GM12865 (cell line): ENCODE measurements around the gene ELF5.

Source experiments
- DNase-seq: peaks from one replicate; pipeline ENCODE4 v3.0.0; 2010; ENCODE audit warnings: low read depth
- H3K4me3 ChIP-seq: 2 replicates; pipeline ENCODE4 v1.5.1; 2011; ENCODE audit warnings: mild to moderate bottlenecking, low read depth, low read length, control low read depth
- TF ChIP-seq, protein P1 (sequence below): IDR thresholded peaks from 2 replicates; pipeline ENCODE4 v1.5.1; 2011; ENCODE audit warnings: low read length, control low read depth, low read depth, inconsistent platforms; ENCODE audit not compliant: insufficient read depth; ENCODE audit errors: missing control alignments

ELF5 gene

DNA sequence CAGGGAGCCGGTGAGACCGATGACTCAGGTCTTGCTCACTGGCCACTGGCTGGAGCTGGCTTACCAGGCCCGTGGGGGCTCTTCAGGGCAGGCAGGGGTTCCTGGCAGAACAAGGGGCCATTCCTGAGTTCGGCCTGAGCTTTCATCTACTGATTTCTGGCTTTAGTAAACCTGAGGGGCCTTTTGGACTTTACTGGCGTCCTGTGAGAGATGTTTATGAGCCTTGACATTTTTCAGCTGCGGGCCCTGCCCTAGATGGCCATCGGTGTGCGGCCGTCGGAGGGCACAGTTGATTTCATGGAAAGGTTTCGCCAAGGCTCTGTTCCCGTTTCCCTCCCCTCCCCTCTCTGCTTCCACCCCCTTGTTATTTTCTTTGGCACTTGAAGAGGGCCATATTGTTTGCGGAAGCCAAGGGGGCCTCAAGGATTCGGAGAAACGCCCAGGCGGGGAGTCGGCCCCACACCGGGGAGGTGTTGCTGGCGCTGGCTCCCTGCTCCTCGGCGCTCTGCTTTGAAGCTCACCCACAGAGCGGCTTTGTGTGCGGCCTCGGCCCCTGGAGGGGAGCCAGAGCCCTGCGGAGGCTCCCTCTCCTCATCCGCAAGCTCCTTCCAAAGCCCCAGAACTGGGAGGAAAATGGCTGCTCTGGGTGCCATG lies 17.7 kb downstream of the ELF5 start:
- DNase-seq = no peak
- no peak overlapping the region for H3K4me3 ChIP-seq
- TF ChIP-seq, protein P1, sequence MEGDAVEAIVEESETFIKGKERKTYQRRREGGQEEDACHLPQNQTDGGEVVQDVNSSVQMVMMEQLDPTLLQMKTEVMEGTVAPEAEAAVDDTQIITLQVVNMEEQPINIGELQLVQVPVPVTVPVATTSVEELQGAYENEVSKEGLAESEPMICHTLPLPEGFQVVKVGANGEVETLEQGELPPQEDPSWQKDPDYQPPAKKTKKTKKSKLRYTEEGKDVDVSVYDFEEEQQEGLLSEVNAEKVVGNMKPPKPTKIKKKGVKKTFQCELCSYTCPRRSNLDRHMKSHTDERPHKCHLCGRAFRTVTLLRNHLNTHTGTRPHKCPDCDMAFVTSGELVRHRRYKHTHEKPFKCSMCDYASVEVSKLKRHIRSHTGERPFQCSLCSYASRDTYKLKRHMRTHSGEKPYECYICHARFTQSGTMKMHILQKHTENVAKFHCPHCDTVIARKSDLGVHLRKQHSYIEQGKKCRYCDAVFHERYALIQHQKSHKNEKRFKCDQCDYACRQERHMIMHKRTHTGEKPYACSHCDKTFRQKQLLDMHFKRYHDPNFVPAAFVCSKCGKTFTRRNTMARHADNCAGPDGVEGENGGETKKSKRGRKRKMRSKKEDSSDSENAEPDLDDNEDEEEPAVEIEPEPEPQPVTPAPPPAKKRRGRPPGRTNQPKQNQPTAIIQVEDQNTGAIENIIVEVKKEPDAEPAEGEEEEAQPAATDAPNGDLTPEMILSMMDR = no peak

- H3K4me3 ChIP-seq = no peak overlapping the region
- no peak for DNase-seq
- TF ChIP-seq, protein P1 = no peak
Measured at GRCh38 chr11:34495239-34495723, 18.3 kb downstream of the ELF5 start.

DNA sequence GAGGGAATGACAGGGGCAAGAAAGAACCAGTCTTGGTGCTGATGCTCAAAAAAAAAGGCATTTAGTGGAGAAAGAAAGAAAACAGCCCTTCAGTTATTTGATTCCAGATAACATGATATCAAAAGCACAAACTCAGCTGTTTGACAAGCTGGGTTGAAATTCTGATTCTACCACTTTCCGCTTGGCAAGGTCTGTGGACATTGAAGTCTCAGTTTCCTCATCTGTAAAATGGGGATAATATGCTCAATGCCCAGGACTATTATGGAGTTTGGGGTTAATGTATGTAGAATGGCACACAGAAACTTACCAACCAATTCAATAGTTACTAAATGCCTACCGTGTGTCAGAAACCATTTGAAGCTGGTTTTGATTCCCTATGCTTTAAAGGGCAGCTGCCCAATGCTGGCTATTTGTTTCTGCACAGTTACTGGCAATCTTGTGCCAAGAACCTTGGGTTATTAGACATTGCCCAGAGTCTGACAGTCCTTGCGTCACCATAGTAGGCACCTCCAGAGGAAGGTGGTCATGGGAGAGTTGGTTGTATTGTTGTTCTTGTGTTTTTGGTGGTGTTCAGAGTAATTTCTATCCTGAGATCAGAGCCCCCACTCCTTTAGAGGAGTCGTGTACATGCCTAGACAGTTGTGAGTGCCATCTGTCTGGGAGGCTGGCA lies 19.5 kb downstream of the ELF5 start:
- DNase-seq = no peak
- H3K4me3 ChIP-seq = no peak overlapping the region
- TF ChIP-seq, protein P1 = no peak

- DNase-seq = no peak
- TF ChIP-seq, protein P1 = no peak
- no peak overlapping the region for H3K4me3 ChIP-seq
Measured at GRCh38 chr11:34493468-34493867, 20.1 kb downstream of the ELF5 start.

GRCh38 chr11:34492806-34493414 lies 20.7 kb downstream of the ELF5 start:
- no peak overlapping the region for H3K4me3 ChIP-seq
- TF ChIP-seq, protein P1 = peak; percentile 63
- peak; percentile 65 for DNase-seq

DNA sequence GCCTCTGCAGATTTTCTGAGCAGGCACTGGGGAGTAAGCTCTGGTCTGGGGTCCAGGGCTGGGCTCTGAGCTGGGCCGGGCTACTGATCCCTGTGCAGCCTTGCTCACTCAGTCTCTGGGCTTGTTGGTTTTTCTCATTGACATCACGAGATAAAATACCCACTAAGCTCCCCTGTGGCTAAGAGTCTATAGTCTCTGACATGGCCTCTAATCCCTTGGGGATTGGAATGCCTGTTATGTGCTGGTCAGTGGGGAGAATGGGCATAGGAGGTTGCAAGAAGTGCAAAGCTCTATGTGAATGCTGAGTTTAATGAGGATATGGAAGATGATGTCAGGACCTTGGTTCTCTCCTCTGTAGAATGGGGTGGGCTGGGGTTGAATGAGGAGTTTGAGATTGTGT lies 23.3 kb downstream of the ELF5 start:
- TF ChIP-seq, protein P1 = no peak
- no peak overlapping the region for H3K4me3 ChIP-seq
- no peak for DNase-seq
